CD4-positive, alpha-beta T cell (primary cell): ENCODE results near the gene B4GALT2. TPM values are rescaled to one million over a fixed set of nuclear protein-coding genes. Genes with fewer than 3 reads are reported as not detected.

Source experiments
- ATAC-seq: fragments of 200-7000 bp; cut with Tn5 transposase; one replicate; pipeline ENCODE4 v1.10.0; 2022; ENCODE audit warnings: mild to moderate bottlenecking; ENCODE audit not compliant: poor library complexity
- CTCF ChIA-PET: fragments of 350-600 bp; sonication (Branson Sonifier 250); formaldehyde crosslinking; loops from one replicate; lab custom pipeline; 2021; ENCODE audit warnings: antibody characterized with exemption, inconsistent platforms; lab: Charles Lee
- POLR2A ChIA-PET: fragments of 350-600 bp; sonication (Branson Sonifier 250); formaldehyde crosslinking; loops from one replicate; lab custom pipeline; 2021; ENCODE audit warnings: antibody characterized with exemption, inconsistent platforms; lab: Charles Lee
- DNase-seq, 14 experiments: peaks; one replicate each; pipeline ENCODE4 v3.0.0-alpha.2; 2013 to 2020; ENCODE audit warnings: mixed read lengths in 2 of 14
- H3K27ac ChIP-seq, 2 donors: one replicate each; pipeline versions ENCODE4 v1.5.1 to v1.7.0; 2013; ENCODE audit warnings: low read length in 2 of 2, low read depth in 1 of 2, mild to moderate bottlenecking in 1 of 2
- H3K27me3 ChIP-seq, 2 experiments: 1 replicate in 1 of 2; 2 replicates in 1 of 2; pipeline versions ENCODE4 v1.6.1 to v1.7.0; 2013; ENCODE audit warnings: low read length in 2 of 2, control low read depth in 1 of 2, mild to moderate bottlenecking in 1 of 2, moderate library complexity in 1 of 2; ENCODE audit not compliant: insufficient read depth in 2 of 2, control insufficient read depth in 1 of 2
- H3K36me3 ChIP-seq: one replicate; pipeline ENCODE4 v1.6.1; 2013; ENCODE audit warnings: low read length, control low read depth; ENCODE audit not compliant: insufficient read depth
- H3K4me1 ChIP-seq: one replicate; pipeline ENCODE4 v1.6.1; 2013; ENCODE audit warnings: low read length, control low read depth; ENCODE audit not compliant: insufficient read depth
- H3K4me3 ChIP-seq: one replicate; pipeline ENCODE4 v1.5.1; 2013; ENCODE audit warnings: mild to moderate bottlenecking, low read length, moderate library complexity
- H3K9me3 ChIP-seq, 2 experiments: 1 replicate in 1 of 2; 2 replicates in 1 of 2; pipeline versions ENCODE4 v1.6.1 to v1.7.0; 2013; ENCODE audit warnings: low read length in 2 of 2, mild to moderate bottlenecking in 2 of 2, control low read depth in 1 of 2, moderate library complexity in 1 of 2; ENCODE audit not compliant: control insufficient read depth in 1 of 2, insufficient read depth in 1 of 2
- H3K27ac Mint-ChIP-seq: one replicate; pipeline ENCODE4 v1.8.0; 2020; ENCODE audit warnings: mixed read lengths
- H3K27me3 Mint-ChIP-seq: one replicate; pipeline ENCODE4 v1.8.0; 2021; ENCODE audit warnings: mixed read lengths
- H3K36me3 Mint-ChIP-seq: one replicate; pipeline ENCODE4 v1.8.0; 2021; ENCODE audit warnings: low read depth, mixed read lengths
- H3K4me1 Mint-ChIP-seq: one replicate; pipeline ENCODE4 v1.8.0; 2021; ENCODE audit warnings: low read depth, mixed read lengths
- H3K4me3 Mint-ChIP-seq: one replicate; pipeline ENCODE4 v1.8.0; 2020; ENCODE audit warnings: mild to moderate bottlenecking, mixed read lengths
- H3K9me3 Mint-ChIP-seq: one replicate; pipeline ENCODE4 v1.8.0; 2020; ENCODE audit warnings: mixed read lengths
- intact Hi-C, 2 experiments: fragments of 100-400 bp; cut with DNase I in 1 of 2; cut with micrococcal nuclease in 1 of 2; formaldehyde crosslinking; loops; one replicate each; pipeline versions ENCODE4 v1.15.1 to v1.9.0; 2023 to 2025; cut with DNase I, micrococcal nuclease
- total RNA-seq, 174 experiments: library from RNA in 2 of 174; stranded (reverse) in 2 of 174; gene quantifications; one replicate each; pipeline ENCODE4 v1.2.3 and lab custom pipeline; 2021 to 2026
- TF ChIP-seq, protein P1 (sequence below): fragments of 200-600 bp; IDR thresholded peaks from one replicate; pipeline ENCODE4 v1.8.0; 2022; ENCODE audit warnings: antibody characterized with exemption, mild to moderate bottlenecking

The B4GALT2 gene
- total RNA-seq, 2 experiments from 2014 or later = 0.22 to 0.34 TPM

DNA sequence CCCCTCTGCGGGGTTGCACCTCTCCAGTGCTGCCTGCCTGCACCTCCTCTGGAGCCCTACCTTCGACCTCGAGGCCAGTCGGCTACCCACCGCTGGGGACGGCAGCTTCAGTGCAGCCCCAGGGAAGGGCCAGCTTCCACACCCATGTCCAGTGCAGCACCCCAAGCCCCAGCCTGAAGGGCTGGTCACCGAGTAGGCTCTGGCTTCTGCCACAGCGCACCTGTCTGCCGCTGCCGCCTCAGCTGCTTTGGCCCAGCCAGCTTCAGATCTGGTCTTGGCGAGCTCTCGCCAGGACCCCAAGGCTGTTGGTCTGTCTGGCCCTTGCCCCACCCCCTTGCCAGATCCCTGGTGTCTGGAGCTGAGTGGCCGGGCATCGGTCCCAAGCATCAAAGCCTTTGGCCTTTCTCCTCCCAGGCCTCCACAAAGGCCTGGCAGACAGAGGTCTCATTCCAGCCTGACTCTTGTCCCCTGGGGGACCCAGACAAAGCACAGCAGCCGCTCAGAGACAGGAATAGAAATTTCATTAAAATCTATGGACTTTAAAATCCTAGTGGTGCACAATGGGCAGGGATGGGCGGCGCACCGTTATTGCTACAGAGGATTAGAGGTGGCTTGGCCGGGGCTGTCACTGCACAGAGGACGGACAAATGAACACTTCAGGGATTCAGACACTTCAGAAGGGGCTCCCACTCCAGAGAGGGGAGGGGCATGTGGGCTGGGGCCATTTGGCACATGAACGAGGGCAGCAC, 17.1 kb downstream of the B4GALT2 start:
- no peaks in the 10 kb centered on the region for H3K9me3 Mint-ChIP-seq
- no peak overlapping the region for H3K27ac Mint-ChIP-seq
- intact Hi-C loops = no loop called here
- CTCF ChIA-PET = no interaction called here
- no peaks in the 10 kb centered on the region for H3K36me3 Mint-ChIP-seq
- no peak overlapping the region for H3K4me3 Mint-ChIP-seq
- Histone ChIP-seq H3K27ac (no peak overlapping the region), H3K4me3 (no peak overlapping the region), H3K4me1 (peaks cover 14% of the 10 kb centered on the region), H3K36me3 (no peaks in the 10 kb centered on the region), H3K9me3 (no peaks in the 10 kb centered on the region), H3K27me3 (no peaks in the 10 kb centered on the region)
- H3K27me3 Mint-ChIP-seq = no peaks in the 10 kb centered on the region
- DNase-seq (no peak), ATAC-seq (no peak)
- POLR2A ChIA-PET = no interaction called here
- TF ChIP-seq, protein P1, sequence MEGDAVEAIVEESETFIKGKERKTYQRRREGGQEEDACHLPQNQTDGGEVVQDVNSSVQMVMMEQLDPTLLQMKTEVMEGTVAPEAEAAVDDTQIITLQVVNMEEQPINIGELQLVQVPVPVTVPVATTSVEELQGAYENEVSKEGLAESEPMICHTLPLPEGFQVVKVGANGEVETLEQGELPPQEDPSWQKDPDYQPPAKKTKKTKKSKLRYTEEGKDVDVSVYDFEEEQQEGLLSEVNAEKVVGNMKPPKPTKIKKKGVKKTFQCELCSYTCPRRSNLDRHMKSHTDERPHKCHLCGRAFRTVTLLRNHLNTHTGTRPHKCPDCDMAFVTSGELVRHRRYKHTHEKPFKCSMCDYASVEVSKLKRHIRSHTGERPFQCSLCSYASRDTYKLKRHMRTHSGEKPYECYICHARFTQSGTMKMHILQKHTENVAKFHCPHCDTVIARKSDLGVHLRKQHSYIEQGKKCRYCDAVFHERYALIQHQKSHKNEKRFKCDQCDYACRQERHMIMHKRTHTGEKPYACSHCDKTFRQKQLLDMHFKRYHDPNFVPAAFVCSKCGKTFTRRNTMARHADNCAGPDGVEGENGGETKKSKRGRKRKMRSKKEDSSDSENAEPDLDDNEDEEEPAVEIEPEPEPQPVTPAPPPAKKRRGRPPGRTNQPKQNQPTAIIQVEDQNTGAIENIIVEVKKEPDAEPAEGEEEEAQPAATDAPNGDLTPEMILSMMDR = no peak
- H3K4me1 Mint-ChIP-seq = peaks cover 16% of the 10 kb centered on the region

- H3K27me3 ChIP-seq = no peaks in the 10 kb centered on the region
- intact Hi-C loops = no loop called here
- Mint-ChIP-seq H3K36me3 (no peaks in the 10 kb centered on the region), H3K4me1 (peaks cover 11% of the 10 kb centered on the region), H3K27ac (no peak overlapping the region), H3K27me3 (no peaks in the 10 kb centered on the region), H3K9me3 (no peaks in the 10 kb centered on the region), H3K4me3 (no peak overlapping the region)
- TF ChIP-seq, protein P1 = no peak
- H3K9me3 ChIP-seq = no peaks in the 10 kb centered on the region
- ATAC-seq = no peak
- H3K36me3 ChIP-seq = no peaks in the 10 kb centered on the region
- no peak overlapping the region for H3K4me3 ChIP-seq
- H3K4me1 ChIP-seq = peaks cover 11% of the 10 kb centered on the region
- H3K27ac ChIP-seq = no peak overlapping the region
- ChIA-PET POLR2A (no interaction called here), CTCF (no interaction called here)
- DNase-seq = no peak
Measured at GRCh38 chr1:43996733-43997115, 17.7 kb downstream of the B4GALT2 start.

DNA sequence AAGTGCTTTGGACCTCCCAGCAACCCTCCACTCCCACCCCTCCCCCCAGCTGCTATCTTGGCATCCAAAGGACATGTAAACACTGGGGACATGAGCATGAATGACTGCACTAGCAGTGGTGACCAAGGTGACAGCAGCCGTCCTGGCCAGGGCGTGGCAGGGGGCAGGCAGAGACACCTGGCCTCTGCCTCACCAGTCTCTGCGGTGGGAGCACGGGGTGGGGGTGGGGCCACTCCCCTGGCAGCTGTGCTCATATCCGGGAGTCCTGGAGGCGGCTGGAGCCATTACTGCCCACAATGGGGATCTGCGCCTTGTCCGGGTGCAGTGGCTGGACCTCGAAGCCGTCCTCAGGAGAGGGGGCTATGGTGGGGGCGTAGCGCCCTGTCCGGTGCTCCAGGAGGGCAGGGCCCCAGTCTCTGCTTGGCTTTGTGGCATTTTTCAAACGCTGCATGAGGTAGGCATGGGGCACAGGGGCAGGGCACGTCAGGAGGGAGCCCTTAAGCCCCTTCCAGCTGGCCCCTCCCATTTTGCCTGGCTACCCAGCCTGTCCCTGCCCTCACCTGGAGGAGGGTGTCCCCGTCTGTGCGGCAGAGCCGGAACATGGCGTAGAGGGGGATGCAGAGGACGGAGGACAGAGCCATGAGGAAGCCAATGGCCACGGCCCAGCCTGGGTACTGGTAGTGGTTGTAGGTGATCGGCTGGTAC, 18.4 kb downstream of the B4GALT2 start:
- CTCF ChIA-PET = no interaction called here
- TF ChIP-seq, protein P1 = no peak
- no peak overlapping the region for H3K4me3 Mint-ChIP-seq
- Histone ChIP-seq H3K4me1 (peaks cover 4% of the 10 kb centered on the region), H3K9me3 (no peaks in the 10 kb centered on the region), H3K27me3 (no peaks in the 10 kb centered on the region), H3K27ac (no peak overlapping the region), H3K36me3 (no peaks in the 10 kb centered on the region), H3K4me3 (no peak overlapping the region)
- H3K9me3 Mint-ChIP-seq = no peaks in the 10 kb centered on the region
- no peak for DNase-seq
- H3K36me3 Mint-ChIP-seq = no peaks in the 10 kb centered on the region
- ATAC-seq = no peak
- intact Hi-C loops = no loop called here
- POLR2A ChIA-PET = no interaction called here
- H3K4me1 Mint-ChIP-seq = peaks cover 5% of the 10 kb centered on the region
- H3K27ac Mint-ChIP-seq = no peak overlapping the region
- no peaks in the 10 kb centered on the region for H3K27me3 Mint-ChIP-seq
